Large intestine (tissue), 3 donors: ENCODE data around the gene SPTA1. TPM values are rescaled to one million over a fixed set of nuclear protein-coding genes. Genes with fewer than 3 reads are reported as not detected.

Experiments used
- DNase-seq, 2 donors: peaks; one replicate each; pipeline versions ENCODE4 v3.0.0 to v3.0.0-alpha.2; 2013
- H3K27ac ChIP-seq: one replicate; pipeline ENCODE4 v1.5.1; 2013; ENCODE audit warnings: low read length
- H3K27me3 ChIP-seq: 2 replicates; pipeline ENCODE4 v1.6.1; 2013; ENCODE audit warnings: low read length; ENCODE audit not compliant: control insufficient read depth, insufficient read depth
- H3K36me3 ChIP-seq: 2 replicates; pipeline ENCODE4 v1.6.1; 2013; ENCODE audit warnings: low read length; ENCODE audit not compliant: control insufficient read depth, insufficient read depth
- H3K4me1 ChIP-seq: one replicate; pipeline ENCODE4 v1.6.1; 2013; ENCODE audit warnings: low read length; ENCODE audit not compliant: control insufficient read depth, insufficient read depth
- H3K4me3 ChIP-seq: one replicate; pipeline ENCODE4 v1.5.1; 2013; ENCODE audit warnings: low read length
- H3K9me3 ChIP-seq: one replicate; pipeline ENCODE4 v1.6.1; 2013; ENCODE audit warnings: mild to moderate bottlenecking, low read depth, low read length, moderate library complexity; ENCODE audit not compliant: control insufficient read depth
- WGBS: methylation state at CpG from one replicate; pipeline ENCODE4 v1.1.5; 2013; ENCODE audit warnings: low lambda C conversion rate; ENCODE audit not compliant: insufficient coverage; 5-methylcytosine and 5-hydroxymethylcytosine counted together
- polyA plus RNA-seq: library from polyadenylated mRNA; unstranded; fragments of 120-200 nt; gene quantifications from one replicate; pipeline ENCODE4 v1.2.1, GENCODE V29; 2013

The SPTA1 gene
- polyA plus RNA-seq, 1 donor = 3.7 TPM

- DNase-seq = no peak
Observed at GRCh38 chr1:158583962-158584361, 102.6 kb downstream of the SPTA1 start.

GRCh38 chr1:158579733-158580132 is 106.8 kb downstream of the SPTA1 start, which contains the start of gene OR10X1:
Gene OR10X1 (minus strand): TSS chr1:158579899. CDS start chr1:158579899, 0 bp downstream.
- Histone ChIP-seq H3K9me3 (no peaks in the 10 kb centered on the region), H3K27ac (no peak within 1 kb of the TSS), H3K4me1 (no peaks in the 10 kb centered on the region), H3K4me3 (no peak within 1 kb of the TSS), H3K27me3 (no peaks in the 10 kb centered on the region), H3K36me3 (no peaks in the 10 kb centered on the region)
- WGBS = no CpG with 5 or more reads among the region's 1 CpG
- no peak for DNase-seq

More at GRCh38 chr1:158583962-158584361, 102.6 kb downstream of the SPTA1 start:
- Histone ChIP-seq H3K4me1 (no peaks in the 10 kb centered on the region), H3K27ac (no peak overlapping the region), H3K9me3 (no peaks in the 10 kb centered on the region), H3K36me3 (no peaks in the 10 kb centered on the region), H3K27me3 (no peaks in the 10 kb centered on the region), H3K4me3 (no peak overlapping the region)
- WGBS = 73% methylated on average over 3 of the region's 4 CpGs

- DNase-seq = no peak
- WGBS = 100% methylated on average over 2 of the region's 3 CpGs
- Histone ChIP-seq H3K9me3 (no peaks in the 10 kb centered on the region), H3K36me3 (no peaks in the 10 kb centered on the region), H3K27me3 (no peaks in the 10 kb centered on the region), H3K4me1 (no peaks in the 10 kb centered on the region), H3K27ac (no peak overlapping the region), H3K4me3 (no peak overlapping the region)
Observed at GRCh38 chr1:158577561-158577960, 109.0 kb downstream of the SPTA1 start.

GRCh38 chr1:158572226-158572625 is 114.3 kb downstream of the SPTA1 start:
- DNase-seq = no peak
- no peak overlapping the region for H3K4me3 ChIP-seq
- no peaks in the 10 kb centered on the region for H3K27me3 ChIP-seq
- H3K36me3 ChIP-seq = no peaks in the 10 kb centered on the region
- no peaks in the 10 kb centered on the region for H3K9me3 ChIP-seq
- H3K4me1 ChIP-seq = no peaks in the 10 kb centered on the region
- no CpG with 5 or more reads among the region's 1 CpG for WGBS
- no peak overlapping the region for H3K27ac ChIP-seq

DNA sequence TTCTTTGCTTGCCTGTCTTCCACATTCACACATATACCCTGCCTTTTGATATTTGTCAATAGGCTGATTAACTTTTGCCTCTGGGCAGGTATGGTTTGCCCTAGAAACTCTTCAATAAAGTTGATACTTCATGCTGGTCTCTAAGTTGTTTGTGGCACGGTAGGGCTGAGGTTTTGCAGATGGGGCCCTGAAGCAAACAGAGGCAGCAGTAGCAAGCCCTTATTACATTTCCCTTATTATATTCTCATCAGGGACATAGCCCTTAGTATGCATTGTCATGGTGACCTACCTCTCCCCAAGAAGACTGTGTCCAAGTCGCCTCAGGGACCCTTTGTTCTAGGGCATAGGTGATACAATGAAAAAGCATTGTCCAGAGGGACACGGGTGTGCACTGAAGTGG is 116.0 kb downstream of the SPTA1 start, which contains the start of gene OR6P1:
Gene OR6P1 (minus strand): TSS at position 101 of the 400 bp plus-strand sequence. CDS start 6,976 bp downstream, outside the sequence.
- no CpG with 5 or more reads among the region's 3 CpGs for WGBS
- Histone ChIP-seq H3K4me3 (no peak within 1 kb of the TSS), H3K27ac (no peak within 1 kb of the TSS), H3K36me3 (no peaks in the 10 kb centered on the region), H3K4me1 (no peaks in the 10 kb centered on the region), H3K27me3 (no peaks in the 10 kb centered on the region), H3K9me3 (no peaks in the 10 kb centered on the region)
- no peak for DNase-seq

DNA sequence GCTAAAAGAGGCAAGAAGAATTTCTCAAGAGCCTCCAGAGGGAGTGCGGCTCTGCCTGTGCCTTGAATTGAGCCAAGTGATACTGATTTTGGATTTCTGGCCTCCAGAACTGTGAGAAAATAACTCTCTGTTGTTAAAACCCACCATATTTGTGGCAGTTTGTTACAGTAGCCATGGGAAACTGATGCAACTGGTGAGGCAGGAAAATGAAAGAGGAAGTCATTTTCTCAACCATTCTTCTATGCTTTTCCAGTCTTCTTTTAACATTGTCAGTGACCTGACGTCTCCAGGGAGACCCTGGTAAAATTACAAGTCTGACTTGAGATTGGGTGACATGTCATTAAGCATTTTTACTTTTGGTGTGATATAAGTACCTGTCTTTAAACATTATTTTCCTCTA is 121.9 kb downstream of the SPTA1 start:
- no peaks in the 10 kb centered on the region for H3K4me1 ChIP-seq
- H3K27me3 ChIP-seq = no peaks in the 10 kb centered on the region
- H3K4me3 ChIP-seq = no peak overlapping the region
- no peaks in the 10 kb centered on the region for H3K9me3 ChIP-seq
- no peak for DNase-seq
- no peak overlapping the region for H3K27ac ChIP-seq
- H3K36me3 ChIP-seq = no peaks in the 10 kb centered on the region
- no CpG with 5 or more reads among the region's 2 CpGs for WGBS

GRCh38 chr1:158563853-158564252 is 122.7 kb downstream of the SPTA1 start:
- Histone ChIP-seq H3K9me3 (no peaks in the 10 kb centered on the region), H3K36me3 (no peaks in the 10 kb centered on the region), H3K4me3 (no peak overlapping the region), H3K27ac (no peak overlapping the region), H3K27me3 (no peaks in the 10 kb centered on the region), H3K4me1 (no peaks in the 10 kb centered on the region)
- WGBS = 100% methylated on average over 1 of the region's 2 CpGs
- no peak for DNase-seq

Other genes starting within 250 kb of the SPTA1 start
- gene OR10K1, start 224.9 kb downstream of the SPTA1 start, polyA plus RNA-seq = not detected
- not detected for gene OR10R2, start 214.5 kb downstream of the SPTA1 start, polyA plus RNA-seq
- gene OR6Y1, start 132.3 kb downstream of the SPTA1 start, polyA plus RNA-seq = not detected
- gene OR6P1, start 116.1 kb downstream of the SPTA1 start, polyA plus RNA-seq = not detected
- not detected for gene OR10X1, start 106.8 kb downstream of the SPTA1 start, polyA plus RNA-seq
- gene OR10Z1, start 81.4 kb downstream of the SPTA1 start, polyA plus RNA-seq = 0.12 TPM
- not detected for gene OR6K2, start 13.9 kb upstream of the SPTA1 start, polyA plus RNA-seq
- gene OR6K3, start 34.0 kb upstream of the SPTA1 start, polyA plus RNA-seq = not detected
- not detected for gene OR6K6, start 68.0 kb upstream of the SPTA1 start, polyA plus RNA-seq
- not detected for gene OR6N1, start 85.5 kb upstream of the SPTA1 start, polyA plus RNA-seq
- not detected for gene OR6N2, start 94.5 kb upstream of the SPTA1 start, polyA plus RNA-seq
- 3.6 TPM for gene MNDA, start 144.6 kb upstream of the SPTA1 start, polyA plus RNA-seq
- gene PYHIN1, start 244.8 kb upstream of the SPTA1 start, polyA plus RNA-seq = 1.5 TPM